HG03520 (cell line): ENCODE results near the gene CABP7.

Source experiments
- ATAC-seq: cut with Tn5 transposase; IDR thresholded peaks from one replicate; pipeline ENCODE4 v1.9.1; 2021; ENCODE audit warnings: mild to moderate bottlenecking, moderate library complexity; ENCODE audit not compliant: unreplicated experiment

Gene CABP7

DNA sequence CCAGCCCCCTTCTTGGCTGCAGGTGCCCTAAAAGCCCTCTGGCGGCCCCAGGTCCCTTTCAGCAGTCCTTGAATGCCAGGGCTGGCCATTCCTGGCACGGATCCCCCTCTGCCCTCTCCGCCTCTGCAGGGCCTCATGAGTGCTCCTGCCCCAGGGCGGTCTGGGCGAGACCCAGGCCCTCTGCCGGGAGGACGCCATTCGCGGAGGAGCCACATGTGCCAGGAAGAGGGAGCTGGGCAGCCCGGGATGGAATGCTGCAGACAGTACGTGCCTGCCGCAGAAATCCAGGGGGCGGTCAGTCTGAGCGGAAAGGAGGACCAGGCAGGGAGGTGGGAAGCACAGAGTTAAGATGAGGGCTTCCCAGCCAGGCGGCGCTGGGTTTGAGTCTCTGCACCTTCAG lies 2.8 kb downstream of the CABP7 start:
- ATAC-seq = no peak

DNA sequence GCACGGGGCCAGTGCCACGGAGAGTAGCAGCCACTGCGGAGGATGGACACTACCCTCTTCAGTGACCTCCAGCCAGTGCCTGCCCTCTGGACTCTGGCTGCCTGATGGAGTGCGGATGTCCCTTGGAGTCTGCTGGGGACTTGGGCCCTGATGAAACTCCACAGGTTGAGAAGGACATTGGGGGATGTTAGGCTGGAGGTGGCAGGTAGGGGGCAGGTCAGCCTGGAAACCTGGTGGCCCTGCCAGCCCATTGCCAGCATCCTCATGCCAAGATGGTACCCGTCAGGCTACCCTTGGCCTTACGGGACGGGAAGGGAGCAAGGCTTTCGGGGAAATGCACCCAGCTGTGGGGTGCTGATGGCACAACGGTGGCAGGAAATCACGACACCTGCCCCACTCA lies 4.0 kb downstream of the CABP7 start:
- ATAC-seq = no peak

DNA sequence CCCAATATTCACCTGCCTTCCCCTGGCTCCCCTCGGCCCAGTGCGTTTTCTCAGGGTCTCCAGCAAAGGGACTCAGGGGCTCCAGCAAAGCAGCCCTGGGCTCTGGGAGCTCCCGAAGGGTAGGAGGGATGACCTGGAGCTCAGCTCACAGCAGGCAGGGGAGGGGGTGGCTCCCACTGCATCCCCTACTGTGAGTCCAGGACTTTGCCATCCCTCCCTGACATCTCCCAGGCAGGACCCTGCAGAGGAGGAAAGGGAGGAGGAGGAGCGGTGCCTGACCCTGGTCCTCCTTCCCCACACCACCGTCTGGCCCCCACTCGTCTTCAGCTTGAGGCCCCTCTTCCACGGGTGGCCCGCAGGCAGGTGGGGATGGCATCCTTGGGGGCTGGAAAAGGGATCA lies 5.0 kb downstream of the CABP7 start:
- ATAC-seq = no peak

DNA sequence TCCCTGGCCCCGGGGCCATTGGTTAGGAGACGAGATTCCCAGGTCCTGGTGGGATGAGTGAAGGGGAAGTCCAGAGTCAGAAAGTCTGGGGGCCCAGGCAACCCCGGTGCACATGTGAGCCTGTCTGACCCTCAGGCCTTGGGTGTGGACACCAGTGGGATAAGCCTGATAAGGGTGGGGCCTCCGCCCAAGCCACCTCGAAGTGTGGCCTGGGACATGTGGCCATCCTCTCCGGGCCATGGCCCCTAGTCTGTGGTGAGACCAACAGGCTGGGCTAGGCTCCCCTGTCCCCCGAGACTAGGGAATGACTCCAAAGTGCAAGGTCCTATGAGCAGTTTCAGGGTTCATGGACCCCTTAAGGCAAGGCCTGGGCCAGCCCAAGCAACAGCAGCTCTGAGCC lies 6.3 kb downstream of the CABP7 start:
- no peak for ATAC-seq

DNA sequence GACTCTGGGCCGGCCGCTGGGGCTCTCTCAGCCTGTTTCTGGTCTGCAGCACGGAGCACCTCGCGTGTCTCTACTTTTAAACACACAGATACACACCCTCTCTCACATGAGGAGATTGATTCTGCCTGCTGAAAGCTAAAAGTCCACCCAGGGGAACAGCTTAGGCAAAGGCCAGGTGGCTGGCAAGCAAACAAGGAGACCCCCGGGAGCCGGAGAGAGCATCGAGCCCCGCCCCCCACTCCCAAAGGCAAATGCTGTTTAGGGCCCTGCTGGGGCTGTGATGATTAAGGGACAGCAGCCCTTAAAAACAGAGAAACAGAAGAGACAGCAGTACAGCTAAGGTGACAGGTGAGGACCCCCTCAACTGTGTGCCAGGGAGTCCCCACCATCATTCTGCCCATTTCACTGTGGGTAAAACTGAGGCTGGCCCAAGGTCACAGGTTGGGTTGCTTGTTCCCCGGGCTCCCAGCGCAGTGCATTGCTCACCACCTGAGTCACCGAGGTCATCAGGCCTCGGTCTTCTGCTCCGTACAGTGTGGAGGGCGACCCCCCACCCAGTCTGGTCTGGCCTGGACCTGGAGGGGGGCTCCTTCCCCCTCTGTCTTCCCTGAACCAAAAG lies 6.8 kb downstream of the CABP7 start:
- no peak for ATAC-seq

DNA sequence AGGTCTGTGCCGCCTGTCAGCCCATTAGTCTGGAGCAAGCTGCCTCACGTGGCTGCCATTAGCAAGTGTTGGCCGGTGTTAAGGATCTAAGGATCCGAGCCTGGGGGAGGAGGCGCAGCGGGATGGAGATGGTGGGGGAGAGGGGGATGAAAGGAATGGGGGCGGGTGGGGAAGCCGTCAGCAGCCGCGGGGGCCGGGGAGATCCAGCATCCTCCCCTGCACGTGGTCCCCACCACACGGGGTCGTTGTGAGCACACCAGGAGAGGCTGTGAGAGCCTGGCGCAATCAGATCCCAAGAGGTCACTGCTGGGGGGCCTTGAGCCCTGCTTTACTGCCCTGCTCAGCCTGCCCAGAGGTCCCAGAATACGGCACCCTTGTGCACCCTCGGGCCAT lies 7.3 kb downstream of the CABP7 start:
- no peak for ATAC-seq

DNA sequence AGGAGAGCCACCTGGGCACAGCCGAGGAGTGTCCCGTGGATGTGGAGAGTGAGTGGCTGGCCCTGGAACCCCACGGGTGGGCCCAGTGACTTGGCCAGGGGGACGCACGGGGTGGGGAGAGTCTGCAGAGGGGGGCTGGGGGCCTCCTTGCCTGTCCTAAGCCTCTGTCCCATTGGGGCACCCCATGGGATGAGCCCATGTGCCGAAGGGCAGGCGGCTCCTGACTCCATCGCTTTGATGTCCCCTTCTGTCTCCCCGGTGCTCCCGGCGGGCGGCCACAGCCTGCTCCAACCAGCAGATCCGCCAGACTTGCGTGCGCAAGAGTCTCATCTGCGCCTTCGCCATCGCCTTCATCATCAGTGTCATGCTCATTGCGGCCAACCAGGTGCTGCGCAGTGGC lies 9.4 kb downstream of the CABP7 start:
- no peak for ATAC-seq

DNA sequence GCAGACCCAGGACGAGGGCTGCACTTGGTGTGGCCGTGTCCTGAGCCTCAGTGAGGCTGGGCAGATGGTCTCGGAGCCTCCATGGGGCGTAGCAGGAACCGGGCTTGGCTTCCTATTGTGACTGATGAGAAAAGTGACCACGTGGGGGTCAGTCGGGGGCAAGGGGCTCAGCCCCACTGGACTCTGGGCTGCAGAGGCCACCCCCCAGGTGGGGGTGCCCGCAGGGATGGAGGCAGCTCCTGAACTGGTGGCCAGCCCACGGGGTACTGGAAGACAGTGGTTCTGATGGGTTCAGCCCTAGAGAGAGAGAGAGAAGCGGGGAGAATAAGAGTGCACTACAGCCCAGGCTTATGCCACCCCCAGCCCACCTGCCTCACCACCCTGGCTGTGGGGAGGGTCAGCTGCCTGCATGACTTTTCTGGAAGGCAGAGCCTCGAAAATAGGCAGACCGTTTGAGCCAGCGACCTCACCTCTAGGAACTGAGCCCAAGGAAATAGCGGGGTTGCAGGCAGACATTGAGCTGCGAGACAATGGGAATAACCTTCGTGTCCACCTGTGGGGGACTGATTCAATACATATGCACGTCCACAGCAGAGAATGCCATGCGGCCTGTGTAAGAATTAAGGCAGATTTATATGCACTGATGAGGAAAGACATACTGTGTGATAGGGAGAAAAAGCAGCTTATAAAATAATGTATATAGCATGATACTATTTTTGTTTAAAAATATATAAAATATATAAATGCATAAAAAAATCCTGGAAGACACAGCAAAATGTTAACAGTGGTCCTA lies 11.5 kb downstream of the CABP7 start:
- ATAC-seq = no peak

DNA sequence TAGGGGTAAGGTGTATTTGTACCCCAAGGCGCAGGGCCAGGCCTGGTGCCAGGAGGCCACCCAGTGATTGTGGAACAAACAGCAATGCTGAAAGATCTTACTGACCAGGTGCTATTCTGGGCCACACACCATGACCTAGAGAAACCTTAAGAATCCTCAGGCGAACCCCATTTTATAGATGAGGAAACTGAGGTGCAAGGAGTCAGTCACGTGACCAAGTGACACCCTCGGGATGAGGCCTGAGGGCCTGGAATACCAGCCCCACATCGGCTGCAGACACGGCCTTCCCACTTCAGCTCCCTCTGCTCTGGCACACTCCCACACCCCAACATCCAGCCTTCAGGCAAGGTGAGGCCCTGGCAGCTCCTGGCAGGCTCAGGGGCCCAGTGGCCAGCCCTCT lies 13.1 kb downstream of the CABP7 start:
- ATAC-seq = no peak

DNA sequence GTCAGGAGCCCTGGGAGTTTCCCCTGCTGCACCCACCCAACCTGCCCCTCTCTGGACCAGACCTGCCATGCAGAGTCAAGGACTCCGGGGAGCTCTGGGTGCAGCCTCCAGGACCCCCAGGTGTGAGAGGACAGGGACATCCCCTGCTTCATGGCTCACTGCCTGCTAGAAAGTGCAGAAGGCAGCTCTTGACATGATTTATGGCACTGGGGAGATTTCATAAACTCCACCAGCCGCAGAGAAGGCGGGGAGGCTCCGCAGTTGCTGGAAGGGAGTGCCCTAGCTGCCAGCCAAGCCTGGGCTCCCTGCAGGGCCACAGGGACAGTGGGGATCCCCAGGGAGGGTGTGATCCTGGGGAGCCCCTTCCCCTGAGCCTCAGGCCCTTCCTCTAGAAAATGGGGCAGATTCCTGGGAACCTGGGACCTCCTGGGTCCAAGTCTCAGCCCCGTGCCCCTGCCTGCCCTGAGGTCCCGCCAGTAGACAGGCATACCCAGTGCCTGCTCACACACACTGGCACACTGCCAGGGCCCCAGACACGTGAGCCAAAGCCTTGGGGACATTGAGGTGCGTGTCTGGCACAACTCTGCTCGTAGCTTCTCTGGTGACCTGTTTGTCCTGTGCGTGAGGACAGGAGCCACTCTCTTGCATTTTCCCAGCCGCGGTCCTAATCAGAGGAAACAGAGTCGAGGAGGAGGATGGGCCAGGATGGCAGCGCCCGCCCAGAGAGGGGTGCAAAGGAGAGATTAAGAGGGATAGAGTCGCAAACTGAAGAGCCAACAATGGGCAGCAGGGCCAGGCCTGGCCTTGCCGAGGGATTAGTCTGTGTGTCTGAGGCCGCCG lies 13.8 kb downstream of the CABP7 start:
- ATAC-seq = no peak

DNA sequence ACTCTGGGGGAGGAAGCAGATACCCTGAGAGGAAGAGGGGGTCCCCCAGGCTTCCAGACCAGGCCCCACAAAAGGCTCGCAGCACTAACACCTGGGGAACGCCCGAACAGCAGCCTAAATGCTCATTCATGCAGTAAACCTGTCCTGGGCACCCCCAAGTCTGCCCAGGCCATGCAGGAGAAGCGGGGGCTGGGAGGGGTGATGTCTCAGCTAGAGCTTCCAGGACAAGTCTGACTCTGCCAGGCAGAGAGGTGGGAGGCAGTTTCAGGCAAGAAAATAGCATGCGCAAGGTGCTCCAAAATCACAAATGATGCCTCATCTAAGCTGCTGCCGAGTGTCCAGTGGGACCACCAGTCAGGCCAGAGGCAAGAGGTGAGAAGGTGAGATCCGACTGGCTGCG lies 14.6 kb downstream of the CABP7 start:
- no peak for ATAC-seq

DNA sequence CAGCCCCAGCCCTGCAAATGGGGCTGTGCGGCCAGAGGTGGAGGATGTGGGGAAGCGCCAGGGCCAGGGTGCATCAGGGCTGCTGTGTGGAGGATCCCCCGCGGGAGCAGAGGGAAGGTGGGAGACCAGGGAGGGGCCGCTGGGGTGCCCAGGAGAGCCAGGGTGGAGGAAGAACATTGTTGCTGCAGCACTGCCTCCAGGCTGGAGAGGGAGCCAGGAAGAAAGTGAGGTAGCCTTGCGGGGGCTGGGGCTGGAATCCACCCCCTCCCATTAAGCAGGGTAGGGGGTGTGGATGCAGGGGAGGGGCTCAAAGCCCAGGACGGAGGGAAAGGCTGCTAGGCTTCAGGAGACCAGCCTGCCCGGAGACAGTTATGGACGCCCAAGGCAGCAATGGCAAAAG lies 15.0 kb downstream of the CABP7 start:
- ATAC-seq = no peak

DNA sequence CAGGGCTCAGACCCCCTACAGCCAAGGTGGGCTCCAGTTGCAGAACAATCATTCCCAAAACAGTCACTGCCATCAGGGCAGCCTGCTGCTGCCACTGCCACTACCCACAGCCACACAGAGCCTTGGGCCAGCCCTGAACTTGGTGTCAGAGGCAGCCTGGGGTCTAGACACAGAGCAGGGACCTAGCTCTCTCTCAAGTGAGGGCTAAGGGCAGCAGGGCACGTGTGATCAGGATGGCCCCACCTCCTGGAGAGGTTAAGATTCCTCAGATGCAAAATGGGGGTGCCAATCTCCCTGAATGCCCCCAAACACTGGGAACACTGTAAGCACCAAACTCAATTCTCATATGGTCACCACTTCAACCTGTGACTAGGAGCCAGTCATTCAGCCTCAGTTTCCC lies 15.6 kb downstream of the CABP7 start:
- ATAC-seq = no peak

DNA sequence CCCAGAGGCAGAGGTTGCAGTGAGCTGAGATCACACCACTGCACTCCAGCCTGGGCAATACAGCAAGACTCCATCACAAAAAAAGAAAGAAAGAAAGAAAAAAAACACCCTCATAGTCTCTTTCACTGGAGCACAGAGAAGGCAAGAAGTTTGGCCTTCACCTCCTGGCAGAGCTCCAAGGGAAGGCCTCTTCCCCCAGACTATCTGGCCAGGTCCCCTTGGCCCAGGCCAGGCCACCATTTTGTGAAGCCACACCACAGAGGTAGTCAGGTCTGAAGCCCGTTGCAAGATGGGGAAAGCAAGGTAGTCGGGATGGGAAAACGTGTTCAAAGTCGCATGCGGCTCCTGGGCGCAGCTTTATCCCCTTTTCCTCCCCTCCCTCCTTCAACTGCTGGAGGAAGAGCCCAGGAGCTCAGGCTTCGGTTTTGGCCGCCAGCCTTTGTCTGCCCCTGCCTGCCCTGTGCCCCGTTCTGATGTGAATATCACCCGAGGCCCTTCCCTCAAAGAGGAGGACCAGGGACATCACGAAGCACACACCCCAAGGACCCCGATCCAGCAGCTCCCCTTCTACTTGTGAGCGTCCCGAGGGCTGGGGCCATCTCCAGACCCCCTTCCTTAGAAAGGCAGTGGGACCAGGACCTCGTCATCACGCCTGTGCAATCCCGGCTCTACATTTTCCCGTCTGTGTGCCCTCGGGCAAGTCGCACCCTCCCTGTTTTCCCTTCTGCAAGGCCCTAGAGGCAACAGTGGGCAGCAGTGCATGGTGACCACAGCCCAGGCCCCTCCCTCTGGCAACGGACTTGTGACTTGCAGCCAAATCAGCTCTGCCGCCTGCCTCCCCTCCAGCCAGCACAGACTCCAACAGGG lies 17.7 kb downstream of the CABP7 start:
- ATAC-seq = no peak

DNA sequence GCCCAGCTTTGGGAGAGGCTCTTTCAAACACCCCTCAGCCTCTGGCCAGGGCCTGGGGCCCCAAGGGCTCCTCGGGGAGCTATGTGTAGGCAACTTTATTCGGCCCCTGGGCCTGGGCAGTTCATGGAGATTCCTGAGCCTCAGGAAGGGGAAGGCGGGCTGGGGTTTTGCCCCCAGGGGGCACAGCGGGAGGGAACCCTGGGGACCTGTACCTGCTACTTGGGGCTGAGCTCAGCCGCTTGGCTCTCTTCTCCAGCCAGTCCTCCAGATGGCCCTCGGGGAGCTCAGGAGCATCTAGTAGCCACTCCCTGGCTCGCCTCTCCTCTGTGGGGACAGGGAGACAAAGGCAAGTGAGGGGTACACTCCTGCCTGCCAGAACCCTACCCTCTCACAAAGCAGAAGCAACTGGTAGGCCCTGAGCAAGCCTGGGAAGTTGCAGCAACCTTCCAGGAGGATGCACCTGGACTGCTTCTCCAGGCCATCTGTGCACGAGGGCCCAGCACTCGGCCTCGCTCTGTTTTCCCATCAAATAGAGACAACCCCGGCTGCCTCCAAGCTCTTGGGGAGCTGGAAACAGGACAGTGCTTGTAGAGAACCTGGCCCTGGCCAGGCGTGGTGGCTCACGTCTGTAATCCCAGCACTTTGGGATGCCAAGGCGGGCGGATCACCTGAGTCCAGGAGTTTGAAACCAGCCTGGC lies 18.5 kb downstream of the CABP7 start:
- ATAC-seq = no peak

DNA sequence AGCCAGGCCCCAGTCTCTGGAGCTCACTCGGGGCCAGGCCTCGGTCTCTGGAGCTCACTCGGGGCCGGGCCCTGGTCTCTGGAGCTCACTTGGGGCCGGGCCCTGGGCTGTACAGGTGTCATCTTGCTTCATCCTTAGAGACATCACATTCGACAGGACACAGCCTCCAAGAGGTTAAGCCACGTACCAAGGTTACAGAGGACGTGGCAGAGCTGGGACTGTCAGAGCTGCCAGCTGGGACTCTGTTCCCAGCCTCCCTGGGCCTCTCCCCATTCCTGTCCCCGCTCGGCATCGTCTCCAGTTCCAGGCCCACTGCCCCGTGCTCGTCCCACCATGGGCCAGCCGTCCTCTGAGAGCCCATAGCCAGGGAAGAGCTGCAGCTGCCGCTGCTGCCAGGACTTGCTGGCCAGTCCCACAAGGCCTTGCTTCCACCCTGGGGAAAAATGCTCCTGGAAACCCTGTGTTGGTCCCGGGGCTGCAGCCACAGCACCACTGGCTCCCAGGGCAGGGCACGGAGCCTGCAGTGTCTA lies 19.6 kb downstream of the CABP7 start:
- no peak for ATAC-seq

DNA sequence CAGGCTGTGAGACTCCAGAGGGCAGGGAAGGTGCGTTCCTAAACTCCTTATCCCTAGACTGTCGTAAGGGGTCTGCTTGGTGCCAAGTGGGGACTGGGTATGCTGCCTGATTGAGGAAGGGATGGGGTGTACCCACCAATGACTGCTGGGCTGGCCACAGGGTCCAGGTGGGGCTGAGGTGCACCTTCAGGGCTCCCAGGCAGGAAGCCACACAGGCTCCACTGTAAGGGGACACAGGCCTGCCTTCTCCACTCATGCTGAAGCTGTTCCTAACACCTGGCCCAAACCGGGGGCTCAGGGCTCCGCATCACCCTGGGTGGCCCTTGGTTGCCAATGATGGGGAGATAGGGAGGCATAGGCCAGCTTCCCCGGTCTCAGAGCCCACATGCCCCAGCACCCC lies 20.4 kb downstream of the CABP7 start:
- ATAC-seq = no peak

DNA sequence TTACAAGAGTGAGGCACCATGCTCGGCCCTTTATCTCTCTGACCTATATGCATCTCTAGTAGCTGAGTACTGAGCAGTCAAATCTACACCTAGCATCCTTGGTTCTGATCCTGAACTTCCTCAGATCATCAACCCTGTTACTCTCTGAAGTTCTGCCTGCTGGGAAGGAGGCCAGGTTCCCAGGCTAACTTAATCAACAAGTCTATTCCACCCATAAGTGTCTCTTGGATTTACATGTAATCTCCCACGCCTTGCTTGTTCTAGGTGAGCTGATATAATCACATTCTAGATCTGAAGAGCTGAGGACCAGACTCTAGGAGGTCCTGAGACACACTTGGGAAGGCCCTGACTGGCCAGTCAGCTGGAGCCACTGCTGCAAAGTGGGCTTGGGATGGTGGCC lies 22.1 kb downstream of the CABP7 start:
- ATAC-seq = no peak

DNA sequence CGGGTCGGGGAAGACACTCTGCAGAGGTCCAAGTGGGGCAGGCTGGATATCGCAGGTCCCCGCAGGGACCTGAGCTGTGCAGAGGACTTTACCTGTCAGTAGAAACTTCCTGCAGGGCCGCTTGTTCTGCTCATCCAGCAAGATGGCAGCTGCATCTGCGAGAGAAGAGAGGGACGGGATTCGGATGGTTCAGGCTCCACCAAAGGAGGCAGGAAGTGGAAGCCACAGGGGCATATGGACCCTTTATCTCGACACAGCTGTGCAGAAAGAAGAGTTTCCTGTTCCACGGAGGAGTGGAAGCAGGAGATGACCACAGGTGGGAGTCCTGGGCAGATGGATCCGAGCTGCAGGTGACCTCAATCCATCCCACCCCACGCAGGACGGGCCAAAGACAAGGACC lies 22.5 kb downstream of the CABP7 start:
- ATAC-seq = no peak

DNA sequence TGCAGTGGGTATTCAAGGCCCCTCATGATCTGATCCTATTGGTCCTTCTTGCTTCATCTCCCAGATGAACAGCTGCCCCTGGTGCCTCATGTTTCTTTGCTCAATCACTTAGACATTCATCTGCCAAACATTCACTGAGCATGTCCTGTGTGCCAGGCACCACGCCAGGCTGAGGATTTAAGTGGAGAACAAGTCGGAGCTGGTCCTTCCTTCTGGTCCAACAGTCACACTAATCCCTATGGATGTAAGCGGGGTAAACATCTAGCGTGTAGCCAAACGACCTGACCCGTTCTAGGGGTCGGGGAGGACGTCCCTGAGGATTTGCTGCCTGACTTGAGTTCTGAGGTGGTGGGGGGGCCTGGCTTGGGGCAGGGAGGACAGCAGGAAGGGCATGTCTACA lies 25.1 kb downstream of the CABP7 start:
- ATAC-seq = no peak
